Neural progenitor cell (in vitro differentiated cells): ENCODE results near the gene HTRA2.

Experiments used
- CTCF ChIP-seq: fragments of 200-600 bp; sonication (generic); IDR thresholded peaks from 2 replicates; pipeline ENCODE4 v1.5.1; 2017; ENCODE audit warnings: antibody characterized with exemption, mild to moderate bottlenecking
- EZH2 ChIP-seq: fragments of 200-600 bp; sonication (generic); IDR thresholded peaks from 2 replicates; pipeline ENCODE4 v1.6.1; 2017; ENCODE audit warnings: antibody characterized with exemption, mild to moderate bottlenecking, moderate library complexity
- EZH2phosphoT487 ChIP-seq: fragments of 200-600 bp; sonication (generic); IDR thresholded peaks from 2 replicates; pipeline ENCODE4 v1.6.1; 2017; ENCODE audit warnings: antibody characterized with exemption

DNA sequence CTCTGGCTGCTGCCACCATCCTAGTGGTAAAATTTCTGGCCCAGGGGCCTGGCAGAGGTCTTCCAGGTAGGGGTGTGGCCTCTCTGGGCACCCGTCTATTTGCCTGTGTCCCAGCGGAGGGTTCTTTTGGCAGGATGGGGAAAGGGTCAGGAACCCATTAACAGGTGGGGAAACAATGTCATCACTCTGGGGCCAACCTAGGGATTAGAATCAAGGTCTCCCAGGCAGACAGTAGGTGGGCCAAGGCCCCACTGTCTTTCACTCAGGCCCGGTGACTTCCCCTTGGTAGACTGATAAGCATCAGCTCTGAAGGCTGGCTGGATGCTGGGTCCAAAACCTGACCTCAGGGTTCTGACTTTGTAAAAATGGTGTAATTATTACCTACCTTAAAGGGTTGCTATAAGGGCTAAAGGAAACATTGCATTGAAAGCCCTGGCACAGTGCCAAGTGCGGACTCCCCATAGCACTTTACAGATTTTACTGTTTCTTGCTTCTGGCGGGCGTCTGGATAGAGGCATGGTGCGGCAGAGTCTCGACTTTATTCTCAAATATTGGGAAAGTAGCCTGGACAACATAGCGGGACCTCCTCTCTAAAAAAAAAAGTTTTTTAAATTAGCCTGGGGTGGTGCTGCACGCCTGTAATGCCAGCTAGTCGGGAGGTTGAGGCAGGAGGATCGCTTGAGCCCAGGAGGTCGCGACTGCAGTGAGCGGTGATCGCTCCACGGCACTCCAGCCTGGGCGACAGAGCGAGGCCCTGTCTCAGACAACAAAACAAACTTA lies 32.5 kb upstream of the HTRA2 start:
- TF ChIP-seq EZH2phosphoT487 (no peak), CTCF (no peak), EZH2 (no peak)
